Naive B cell (primary cell): ENCODE measurements around the gene ST6GALNAC4. TPM values are rescaled to one million over a fixed set of nuclear protein-coding genes. Genes with fewer than 3 reads are reported as not detected.
"Not testable (repeated sequence)": the region's sequence is repeated elsewhere in the genome, so short reads cannot be mapped to it uniquely, and the experiment has no call there.

Experiments
- ATAC-seq, 2 donors: fragments of 150-1000 bp; cut with Tn5 transposase; 2 replicates each; pipeline ENCODE4 v1.10.0; 2021; ENCODE audit warnings: low read depth in 2 of 2, mild to moderate bottlenecking in 2 of 2, moderate library complexity in 2 of 2
- DNase-seq: peaks from one replicate; pipeline ENCODE4 v3.0.0; 2022
- H3K27ac Mint-ChIP-seq, 6 donors: one replicate each; pipeline ENCODE4 v1.8.0; 2020 to 2022; ENCODE audit warnings: mild to moderate bottlenecking in 6 of 6, mixed read lengths in 6 of 6, moderate library complexity in 5 of 6, inconsistent platforms in 2 of 6
- H3K27me3 Mint-ChIP-seq, 3 donors: one replicate each; pipeline ENCODE4 v1.8.0; 2021 to 2022; ENCODE audit warnings: mixed read lengths in 3 of 3, mild to moderate bottlenecking in 1 of 3
- H3K36me3 Mint-ChIP-seq, 2 donors: one replicate each; pipeline ENCODE4 v1.8.0; 2020 to 2022; ENCODE audit warnings: mixed read lengths in 2 of 2, inconsistent platforms in 1 of 2, mild to moderate bottlenecking in 1 of 2
- H3K4me1 Mint-ChIP-seq, 3 donors: one replicate each; pipeline ENCODE4 v1.8.0; 2020 to 2022; ENCODE audit warnings: mixed read lengths in 3 of 3, inconsistent platforms in 1 of 3, mild to moderate bottlenecking in 1 of 3, moderate library complexity in 1 of 3
- H3K4me3 Mint-ChIP-seq, 8 donors: one replicate each; pipeline ENCODE4 v1.8.0; 2020 to 2022; ENCODE audit warnings: mild to moderate bottlenecking in 8 of 8, mixed read lengths in 8 of 8, moderate library complexity in 8 of 8, inconsistent platforms in 2 of 8
- H3K9me3 Mint-ChIP-seq, 7 donors: one replicate each; pipeline ENCODE4 v1.8.0; 2020 to 2022; ENCODE audit warnings: mixed read lengths in 7 of 7, mild to moderate bottlenecking in 5 of 7, inconsistent platforms in 2 of 7, moderate library complexity in 1 of 7
- polyA plus RNA-seq, 6 donors: library from polyadenylated mRNA; unstranded; fragments of 300-500 nt; fragmentation: Illumina TruSeq; gene quantifications; one replicate each; pipeline ENCODE4 v1.2.3, GENCODE V29; 2021; ENCODE audit warnings: low read depth in 6 of 6

The ST6GALNAC4 gene
- polyA plus RNA-seq, 6 donors from 2014 or later = 19.7 to 36.6 (median 25.0) TPM

DNA sequence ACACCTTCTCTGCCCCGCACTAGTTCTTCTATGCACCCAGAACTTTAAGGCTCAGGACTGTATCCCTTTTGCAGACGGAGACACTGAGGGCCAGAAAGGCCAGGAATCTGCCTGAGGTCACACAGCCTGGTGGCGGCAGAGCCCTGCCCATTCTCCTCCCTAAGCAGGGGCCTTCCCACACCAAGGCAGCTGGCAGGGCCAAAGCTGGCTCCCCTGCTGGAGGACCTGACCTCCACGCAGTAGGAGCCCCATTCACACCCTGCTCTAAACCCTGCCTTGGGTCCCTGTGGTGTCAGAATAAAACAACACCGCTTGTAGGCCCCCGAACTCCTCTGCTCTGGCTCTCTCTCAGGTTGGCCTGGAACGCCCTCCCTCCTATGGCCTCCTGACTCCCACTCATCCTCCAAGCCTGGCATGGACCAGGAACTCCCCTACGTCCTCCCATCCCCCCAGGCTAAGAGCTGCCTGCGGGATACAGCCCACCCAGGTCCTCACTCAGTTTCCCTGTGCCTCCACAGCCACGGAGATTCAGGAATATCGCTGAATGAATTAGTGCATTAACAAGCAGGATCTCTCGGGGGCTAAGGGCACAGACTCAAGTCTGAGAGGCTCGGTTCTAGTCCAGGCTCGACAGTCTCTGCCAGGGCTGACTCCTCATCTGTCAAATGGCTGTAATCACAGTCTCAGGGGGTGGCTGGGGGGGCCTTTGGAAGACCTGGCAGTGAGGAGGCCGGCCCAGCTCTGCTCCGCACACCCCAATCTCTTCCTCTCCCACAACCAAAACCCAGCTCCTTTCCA is 20.2 kb downstream of the ST6GALNAC4 start:
- peaks cover 33 to 37% of the 10 kb centered on the region in 2 donors for H3K36me3 Mint-ChIP-seq
- peaks cover 18 to 34% (median 27%) of the 10 kb centered on the region in 3 donors for H3K4me1 Mint-ChIP-seq
- peaks cover 0 to 19% (median 8%) of the 10 kb centered on the region in 7 donors for H3K9me3 Mint-ChIP-seq
- peak overlapping the region in 2 of 6 donors; percentile 53 to 58 for H3K27ac Mint-ChIP-seq
- ATAC-seq (no peak), DNase-seq (no peak)
- peak overlapping the region in 3 of 8 donors; percentile 3 to 82 (median 25) for H3K4me3 Mint-ChIP-seq
- H3K27me3 Mint-ChIP-seq = no peaks in the 10 kb centered on the region

DNA sequence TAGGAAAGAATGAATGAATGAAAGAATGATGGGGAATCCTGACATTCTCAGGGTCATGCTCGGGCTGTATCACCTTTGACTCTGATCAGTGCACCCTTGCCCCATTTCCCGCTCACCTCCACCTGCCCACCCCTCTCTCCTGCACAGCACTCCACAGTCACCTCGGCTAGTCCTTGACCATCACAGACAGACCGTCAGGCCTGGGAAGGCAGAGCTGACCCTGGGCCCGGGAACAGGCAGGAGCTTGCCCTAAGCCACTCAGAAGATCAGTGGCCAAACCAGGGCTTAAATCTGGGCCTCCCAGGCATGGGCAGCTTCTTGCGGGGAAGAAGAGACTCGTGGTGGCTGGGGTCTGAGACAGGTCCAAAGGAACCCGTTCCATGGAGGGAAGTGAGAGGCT is 21.0 kb downstream of the ST6GALNAC4 start:
- Mint-ChIP-seq H3K4me1 (peaks cover 17 to 32% (median 26%) of the 10 kb centered on the region in 3 donors), H3K4me3 (peak overlapping the region in 4 of 8 donors; percentile 25 to 69 (median 43)), H3K27me3 (no peaks in the 10 kb centered on the region), H3K36me3 (peaks cover 33 to 43% of the 10 kb centered on the region in 2 donors), H3K9me3 (peaks cover 0 to 19% (median 8%) of the 10 kb centered on the region in 7 donors), H3K27ac (no peak overlapping the region)
- no peak for DNase-seq
- ATAC-seq = no peak

DNA sequence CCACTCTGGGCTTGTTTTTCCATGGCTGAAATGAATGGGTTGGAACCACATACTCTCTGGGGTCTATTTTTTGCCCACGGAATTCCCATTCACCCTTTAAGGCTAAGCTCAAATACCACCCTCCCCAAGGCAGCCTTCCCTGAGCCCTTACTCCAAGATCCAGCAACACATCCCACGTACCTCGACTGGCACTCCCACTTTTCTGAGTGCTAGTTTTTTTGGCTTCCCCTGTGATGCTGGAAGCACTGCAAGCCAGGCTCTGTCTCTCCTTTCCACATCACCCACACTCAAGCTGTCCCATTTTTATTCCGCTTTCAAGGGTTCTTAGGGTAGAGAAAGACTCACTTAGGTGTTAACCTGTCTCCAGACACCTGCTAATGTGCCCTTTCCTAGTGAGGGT is 23.4 kb downstream of the ST6GALNAC4 start:
- H3K9me3 Mint-ChIP-seq = peaks cover 0 to 19% (median 8%) of the 10 kb centered on the region in 7 donors
- H3K27ac Mint-ChIP-seq = peak overlapping the region in 2 of 6 donors; percentile 33 to 41
- ATAC-seq = no peak
- no peak overlapping the region for H3K4me3 Mint-ChIP-seq
- no peak for DNase-seq
- H3K36me3 Mint-ChIP-seq = peaks cover 33 to 43% of the 10 kb centered on the region in 2 donors
- H3K27me3 Mint-ChIP-seq = no peaks in the 10 kb centered on the region
- H3K4me1 Mint-ChIP-seq = peaks cover 12 to 22% (median 19%) of the 10 kb centered on the region in 3 donors

DNA sequence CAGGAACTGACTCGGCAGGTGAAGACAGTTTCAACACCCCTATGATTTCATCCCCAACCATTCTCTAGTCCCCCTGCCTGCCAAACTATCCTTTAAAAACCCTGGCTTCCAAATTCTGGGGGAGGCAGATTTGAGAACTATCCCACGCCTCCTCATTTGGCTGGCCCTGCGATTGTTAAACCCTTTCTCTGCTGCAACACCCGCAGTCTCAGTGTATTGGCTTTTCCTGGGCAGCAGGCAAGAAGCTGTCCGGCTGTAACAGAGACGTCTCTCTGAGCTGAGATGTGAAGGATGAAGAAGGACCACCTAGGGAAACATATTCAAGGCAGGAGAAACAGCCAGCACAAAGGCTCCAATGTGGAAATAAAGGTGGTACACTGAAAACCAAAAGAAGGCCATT is 24.0 kb downstream of the ST6GALNAC4 start:
- H3K4me1 Mint-ChIP-seq = peaks cover 12 to 19% (median 16%) of the 10 kb centered on the region in 3 donors
- peak overlapping the region in 2 of 6 donors; percentile 5 to 26 for H3K27ac Mint-ChIP-seq
- no peak overlapping the region for H3K4me3 Mint-ChIP-seq
- DNase-seq (no peak), ATAC-seq (no peak)
- peaks cover 35 to 43% of the 10 kb centered on the region in 2 donors for H3K36me3 Mint-ChIP-seq
- H3K27me3 Mint-ChIP-seq = no peaks in the 10 kb centered on the region
- peaks cover 0 to 19% (median 8%) of the 10 kb centered on the region in 7 donors for H3K9me3 Mint-ChIP-seq

DNA sequence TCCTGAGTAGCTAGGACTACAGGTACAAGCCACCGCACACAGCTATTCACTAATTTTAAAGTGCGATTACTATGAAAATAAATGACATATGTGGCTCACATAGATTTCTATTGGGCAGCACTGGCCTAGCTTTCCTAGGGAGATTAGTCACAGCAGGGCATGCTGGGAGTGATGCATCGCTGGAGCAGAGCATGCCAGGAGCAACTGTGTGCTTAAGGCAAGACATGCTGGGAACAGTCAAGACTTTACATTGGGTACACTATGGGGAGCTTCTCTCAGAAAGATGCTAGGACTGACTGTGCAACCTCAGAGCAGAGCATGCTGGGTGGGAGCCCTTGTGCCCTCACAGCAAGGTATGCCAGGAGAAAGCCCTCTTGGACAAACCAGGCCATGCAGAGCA is 26.8 kb downstream of the ST6GALNAC4 start:
- peaks cover 32 to 34% of the 10 kb centered on the region in 2 donors for H3K36me3 Mint-ChIP-seq

DNA sequence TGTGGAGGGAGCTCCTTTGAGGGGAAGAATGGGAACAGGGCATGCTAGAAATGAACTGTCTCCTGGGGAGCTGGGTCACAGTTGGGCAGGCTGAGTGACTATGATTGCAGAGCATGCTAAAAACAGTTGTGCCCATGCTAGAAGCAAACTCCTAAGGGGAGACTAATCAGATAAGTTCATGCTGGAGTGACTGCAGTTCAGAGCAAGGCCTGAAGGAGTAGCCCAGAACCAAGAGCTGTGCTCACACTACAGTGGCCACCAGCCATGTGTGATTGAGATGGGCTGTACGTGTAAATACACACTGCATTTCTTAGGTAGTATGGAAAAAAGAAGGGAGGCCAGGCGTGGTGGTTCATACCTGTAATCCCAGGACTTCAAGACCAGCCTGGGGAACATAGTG is 29.0 kb downstream of the ST6GALNAC4 start:
- Mint-ChIP-seq H3K36me3 (peaks cover 10 to 14% of the 10 kb centered on the region in 2 donors), H3K27ac (no peak overlapping the region), H3K4me3 (no peak overlapping the region), H3K9me3 (peaks cover 0 to 4% (median 0%) of the 10 kb centered on the region in 7 donors), H3K27me3 (no peaks in the 10 kb centered on the region), H3K4me1 (peaks cover 16 to 27% (median 26%) of the 10 kb centered on the region in 3 donors)
- peak; percentile 60 to 77 for ATAC-seq
- no peak for DNase-seq

More for the DNA sequence above, 26.8 kb downstream of the ST6GALNAC4 start:
- ATAC-seq = no peak
- DNase-seq = no peak
- Mint-ChIP-seq H3K4me1 (peaks cover 7 to 14% (median 11%) of the 10 kb centered on the region in 3 donors), H3K9me3 (peaks cover 0 to 18% (median 7%) of the 10 kb centered on the region in 7 donors), H3K27ac (no peak overlapping the region), H3K27me3 (no peaks in the 10 kb centered on the region), H3K4me3 (peak overlapping the region in 1 of 8 donors; percentile 15)

DNA sequence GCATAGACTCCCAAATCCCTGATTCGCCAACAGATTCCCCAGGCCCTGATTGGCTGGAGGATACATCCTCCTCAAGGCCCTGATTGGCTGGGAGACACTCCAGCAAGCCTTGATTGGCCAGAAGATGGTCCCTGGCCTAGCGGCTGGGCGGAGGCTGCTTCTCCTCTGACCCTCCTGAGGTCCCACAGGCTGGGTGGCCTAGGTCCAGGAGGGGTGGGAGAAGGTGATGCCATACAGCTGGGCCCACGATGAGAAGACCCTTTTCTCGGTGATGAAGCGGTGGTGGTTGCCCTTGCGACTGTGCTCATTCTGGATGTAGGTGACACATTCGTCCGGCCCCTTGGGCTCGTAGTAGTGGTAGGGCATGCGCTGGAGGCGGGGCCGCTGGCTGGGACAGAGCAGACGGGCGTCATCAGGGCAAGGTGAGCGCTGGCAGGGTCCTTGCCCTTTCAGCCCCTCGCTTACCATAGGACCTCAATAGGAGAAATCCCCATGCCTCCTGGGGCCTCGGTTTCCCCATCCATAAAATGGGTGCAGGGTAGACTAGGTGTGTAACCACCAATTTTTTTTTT is 30.4 kb downstream of the ST6GALNAC4 start:
- H3K27me3 Mint-ChIP-seq = no peaks in the 10 kb centered on the region
- DNase-seq (no peak), ATAC-seq (no peak)
- peaks cover 5 to 8% of the 10 kb centered on the region in 2 donors for H3K36me3 Mint-ChIP-seq
- no peak overlapping the region for H3K4me3 Mint-ChIP-seq
- H3K9me3 Mint-ChIP-seq = no peaks in the 10 kb centered on the region
- no peak overlapping the region for H3K27ac Mint-ChIP-seq
- H3K4me1 Mint-ChIP-seq = peaks cover 21 to 32% (median 30%) of the 10 kb centered on the region in 3 donors

DNA sequence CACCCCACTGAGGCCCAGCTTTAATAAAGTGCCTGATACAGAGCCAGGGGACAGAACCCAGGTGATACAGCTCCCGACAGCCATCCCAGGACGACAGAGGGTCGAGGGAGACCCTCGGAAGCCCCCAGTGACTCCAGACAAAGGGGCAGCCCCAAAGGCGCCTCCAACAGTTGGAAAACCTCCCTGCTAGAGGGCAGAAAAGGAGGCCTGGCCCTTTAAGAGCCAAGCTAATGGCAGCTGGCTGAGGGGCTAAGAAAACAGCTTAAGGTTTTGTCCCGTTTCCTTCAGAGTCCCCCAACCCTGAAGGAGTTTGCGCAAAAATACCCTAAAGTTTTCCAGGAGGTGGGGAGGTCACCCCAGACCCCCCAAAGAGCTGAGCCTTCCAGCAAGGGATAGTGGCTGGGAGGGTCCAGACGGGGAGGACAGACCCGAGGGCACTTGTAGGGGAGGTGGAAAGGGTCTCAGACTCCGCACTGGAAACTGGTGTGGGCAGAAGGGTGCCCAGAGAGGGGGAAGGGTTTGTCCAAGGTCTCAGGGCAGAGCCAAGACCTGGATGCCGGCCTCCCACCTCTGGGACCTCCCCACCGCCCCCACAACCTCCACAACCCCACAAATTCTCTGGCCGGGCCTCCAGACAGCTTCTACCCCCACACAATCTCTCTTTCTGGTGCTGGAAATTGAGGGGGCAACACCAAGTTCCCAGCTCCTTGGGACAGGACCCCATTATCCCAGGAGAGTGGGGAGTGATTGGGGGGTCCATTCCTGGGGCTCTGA is 31.1 kb downstream of the ST6GALNAC4 start:
- ATAC-seq = no peak
- peak overlapping the region in 2 of 6 donors; percentile 44 to 83 for H3K27ac Mint-ChIP-seq
- no peak for DNase-seq
- H3K4me3 Mint-ChIP-seq = no peak overlapping the region
- no peaks in the 10 kb centered on the region for H3K27me3 Mint-ChIP-seq
- no peaks in the 10 kb centered on the region for H3K9me3 Mint-ChIP-seq
- peaks cover 22 to 28% (median 27%) of the 10 kb centered on the region in 3 donors for H3K4me1 Mint-ChIP-seq
- H3K36me3 Mint-ChIP-seq = peaks cover 0 to 8% of the 10 kb centered on the region in 2 donors

DNA sequence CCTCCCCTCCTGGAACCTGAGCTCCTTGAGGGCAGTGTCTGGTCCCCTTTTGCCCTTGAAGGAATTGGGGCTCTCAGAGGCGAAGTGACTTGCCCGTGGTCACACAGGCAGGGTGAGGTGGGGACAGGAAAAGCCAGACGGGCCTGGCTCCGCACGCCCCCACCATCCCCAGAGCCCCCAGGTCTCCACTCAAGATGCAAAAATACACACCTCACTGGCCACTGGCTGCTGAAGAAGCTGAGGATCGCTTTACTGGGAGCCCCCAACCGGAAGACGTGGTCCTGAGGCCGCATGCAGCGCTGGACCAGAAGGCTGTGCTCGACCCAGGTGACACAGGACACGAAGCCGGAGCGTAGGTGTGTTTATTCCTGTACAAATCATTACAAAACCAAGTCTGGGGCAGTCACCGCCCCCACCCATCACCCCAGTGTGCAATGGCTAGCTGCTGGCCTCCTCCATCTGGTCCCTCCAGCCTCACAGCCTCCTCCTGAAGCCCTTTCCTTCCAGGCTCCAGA is 31.8 kb downstream of the ST6GALNAC4 start:
- Mint-ChIP-seq H3K4me1 (peaks cover 22 to 32% (median 28%) of the 10 kb centered on the region in 3 donors), H3K4me3 (no peak overlapping the region), H3K36me3 (peaks cover 0 to 8% of the 10 kb centered on the region in 2 donors), H3K27ac (peak overlapping the region in 2 of 6 donors; percentile 44 to 83), H3K9me3 (no peaks in the 10 kb centered on the region), H3K27me3 (no peaks in the 10 kb centered on the region)
- ATAC-seq = no peak
- no peak for DNase-seq

DNA sequence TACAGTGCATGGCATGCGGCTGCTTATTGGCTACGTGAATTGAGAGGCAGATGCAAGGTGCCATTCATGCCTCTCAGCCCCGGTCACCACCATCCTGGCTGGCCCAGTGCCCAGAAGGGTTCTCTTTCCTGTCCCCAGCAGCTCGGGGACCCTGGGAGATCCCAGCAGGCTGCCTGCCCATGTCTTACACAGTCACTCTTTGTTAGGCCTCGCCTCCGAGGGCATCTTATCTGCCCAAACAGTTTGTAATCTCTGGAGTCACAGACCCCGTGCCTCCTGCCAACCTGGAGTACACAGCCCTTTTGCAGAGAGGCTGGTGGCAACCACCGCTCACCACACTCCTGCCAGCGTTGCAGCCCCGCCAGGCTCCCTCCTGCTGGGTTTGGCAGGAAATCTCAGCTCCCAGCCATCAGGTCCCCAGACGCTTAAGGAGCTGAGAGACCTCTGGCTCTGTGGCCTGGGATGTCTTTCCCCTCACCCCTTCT is 32.4 kb downstream of the ST6GALNAC4 start:
- Mint-ChIP-seq H3K27ac (peak overlapping the region in 1 of 6 donors; percentile 94), H3K4me1 (peaks cover 22 to 35% (median 28%) of the 10 kb centered on the region in 3 donors), H3K27me3 (no peaks in the 10 kb centered on the region), H3K4me3 (peak overlapping the region in 1 of 8 donors; percentile 43), H3K36me3 (peaks cover 0 to 8% of the 10 kb centered on the region in 2 donors), H3K9me3 (no peaks in the 10 kb centered on the region)
- ATAC-seq (no peak), DNase-seq (no peak)

DNA sequence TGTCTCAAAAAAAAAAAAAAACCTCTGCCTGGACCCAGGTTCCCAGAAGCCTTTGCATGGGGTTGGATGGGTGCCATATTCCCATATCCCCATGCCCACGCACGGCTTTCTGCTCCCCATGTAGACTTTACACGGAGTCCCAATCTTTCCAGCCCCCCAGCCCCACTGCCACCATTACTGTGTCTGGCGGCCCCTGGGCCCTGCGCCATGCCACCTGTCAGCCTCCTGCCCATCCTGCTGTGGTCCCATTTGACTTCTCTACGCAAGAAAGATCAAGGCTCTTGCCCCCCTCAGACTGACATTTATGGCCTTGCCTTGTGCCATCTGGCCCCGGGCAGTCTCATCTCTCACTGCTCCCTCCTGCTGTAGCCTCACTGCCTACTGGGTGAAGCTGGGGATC is 32.9 kb downstream of the ST6GALNAC4 start:
- H3K27ac Mint-ChIP-seq = peak overlapping the region in 1 of 6 donors; percentile 12

DNA sequence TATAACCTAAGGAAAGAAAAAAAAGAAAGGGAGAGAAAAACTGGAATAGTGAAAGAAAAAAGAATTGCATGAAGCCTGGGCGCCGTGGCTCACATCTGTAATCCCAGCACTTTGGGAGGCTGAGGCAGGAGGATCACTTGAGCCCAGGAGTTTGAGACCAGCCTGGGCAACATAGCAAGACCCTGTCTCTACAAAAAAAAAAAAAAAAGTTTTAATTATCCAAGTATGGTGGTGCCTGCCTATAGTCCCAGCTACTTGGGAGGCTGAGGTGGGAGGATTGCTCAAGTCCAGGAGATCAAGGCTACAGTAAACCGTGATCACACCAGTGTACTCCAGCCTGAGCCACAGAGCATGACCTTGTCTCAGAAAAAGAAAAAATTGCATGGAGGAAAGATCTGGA is 35.1 kb downstream of the ST6GALNAC4 start:
- not testable (repeated sequence) for H3K4me3 Mint-ChIP-seq, DNase-seq, H3K9me3 Mint-ChIP-seq, H3K27me3 Mint-ChIP-seq, H3K36me3 Mint-ChIP-seq, ATAC-seq
- peak overlapping the region in 2 of 6 donors; percentile 20 to 91 for H3K27ac Mint-ChIP-seq
- H3K4me1 Mint-ChIP-seq = peaks cover 33 to 50% (median 37%) of the 10 kb centered on the region in 3 donors

More for the DNA sequence above, 32.9 kb downstream of the ST6GALNAC4 start:
- H3K9me3 Mint-ChIP-seq = no peaks in the 10 kb centered on the region
- H3K4me3 Mint-ChIP-seq = peak overlapping the region in 1 of 8 donors; percentile 18
- peaks cover 0 to 8% of the 10 kb centered on the region in 2 donors for H3K36me3 Mint-ChIP-seq
- no peaks in the 10 kb centered on the region for H3K27me3 Mint-ChIP-seq
- peaks cover 25 to 39% (median 32%) of the 10 kb centered on the region in 3 donors for H3K4me1 Mint-ChIP-seq
- ATAC-seq (no peak), DNase-seq (no peak)
